Measurements from ENCODE around the gene MLN. TPM values are rescaled to one million over a fixed set of nuclear protein-coding genes. Genes with fewer than 3 reads are reported as not detected.

MLN gene
- total RNA-seq, 1 experiment from 2014 or later, result not detected

DNA sequence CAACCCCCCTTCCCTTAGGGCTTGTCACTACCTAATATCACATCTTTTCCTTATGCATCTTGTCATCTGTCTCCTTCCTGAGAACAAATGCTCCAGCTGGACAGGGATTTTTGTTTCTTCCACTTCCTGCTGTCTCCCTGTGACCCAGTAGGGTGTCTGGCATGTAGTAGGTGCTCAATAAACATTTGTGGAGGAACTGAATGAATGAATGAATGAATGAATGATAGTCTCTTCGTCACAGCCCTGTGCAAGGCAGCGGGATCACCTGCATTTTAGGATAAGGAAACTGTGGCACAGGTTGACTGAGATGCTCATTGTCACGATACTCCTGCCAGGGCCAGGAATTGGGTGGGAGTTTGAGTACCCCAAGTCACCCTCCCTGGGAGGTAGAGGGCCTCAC, 29.0 kb downstream of the MLN start (continued):
- TF ChIP-seq, protein P1, sequence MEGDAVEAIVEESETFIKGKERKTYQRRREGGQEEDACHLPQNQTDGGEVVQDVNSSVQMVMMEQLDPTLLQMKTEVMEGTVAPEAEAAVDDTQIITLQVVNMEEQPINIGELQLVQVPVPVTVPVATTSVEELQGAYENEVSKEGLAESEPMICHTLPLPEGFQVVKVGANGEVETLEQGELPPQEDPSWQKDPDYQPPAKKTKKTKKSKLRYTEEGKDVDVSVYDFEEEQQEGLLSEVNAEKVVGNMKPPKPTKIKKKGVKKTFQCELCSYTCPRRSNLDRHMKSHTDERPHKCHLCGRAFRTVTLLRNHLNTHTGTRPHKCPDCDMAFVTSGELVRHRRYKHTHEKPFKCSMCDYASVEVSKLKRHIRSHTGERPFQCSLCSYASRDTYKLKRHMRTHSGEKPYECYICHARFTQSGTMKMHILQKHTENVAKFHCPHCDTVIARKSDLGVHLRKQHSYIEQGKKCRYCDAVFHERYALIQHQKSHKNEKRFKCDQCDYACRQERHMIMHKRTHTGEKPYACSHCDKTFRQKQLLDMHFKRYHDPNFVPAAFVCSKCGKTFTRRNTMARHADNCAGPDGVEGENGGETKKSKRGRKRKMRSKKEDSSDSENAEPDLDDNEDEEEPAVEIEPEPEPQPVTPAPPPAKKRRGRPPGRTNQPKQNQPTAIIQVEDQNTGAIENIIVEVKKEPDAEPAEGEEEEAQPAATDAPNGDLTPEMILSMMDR (IDR thresholded peaks at IDR 0.05 in 2 of 3, conservative IDR thresholded peaks at IDR 0.05 in 1 of 3; ENCODE audit: borderline replicate concordance in 1 of 3, insufficient read depth in 1 of 3, low read depth in 2 of 3, low read length in 2 of 3), result no peak
- no peak for TF ChIP-seq SIN3A (IDR thresholded peaks at IDR 0.05; ENCODE audit: low read depth)
- TF ChIP-seq, protein P2, sequence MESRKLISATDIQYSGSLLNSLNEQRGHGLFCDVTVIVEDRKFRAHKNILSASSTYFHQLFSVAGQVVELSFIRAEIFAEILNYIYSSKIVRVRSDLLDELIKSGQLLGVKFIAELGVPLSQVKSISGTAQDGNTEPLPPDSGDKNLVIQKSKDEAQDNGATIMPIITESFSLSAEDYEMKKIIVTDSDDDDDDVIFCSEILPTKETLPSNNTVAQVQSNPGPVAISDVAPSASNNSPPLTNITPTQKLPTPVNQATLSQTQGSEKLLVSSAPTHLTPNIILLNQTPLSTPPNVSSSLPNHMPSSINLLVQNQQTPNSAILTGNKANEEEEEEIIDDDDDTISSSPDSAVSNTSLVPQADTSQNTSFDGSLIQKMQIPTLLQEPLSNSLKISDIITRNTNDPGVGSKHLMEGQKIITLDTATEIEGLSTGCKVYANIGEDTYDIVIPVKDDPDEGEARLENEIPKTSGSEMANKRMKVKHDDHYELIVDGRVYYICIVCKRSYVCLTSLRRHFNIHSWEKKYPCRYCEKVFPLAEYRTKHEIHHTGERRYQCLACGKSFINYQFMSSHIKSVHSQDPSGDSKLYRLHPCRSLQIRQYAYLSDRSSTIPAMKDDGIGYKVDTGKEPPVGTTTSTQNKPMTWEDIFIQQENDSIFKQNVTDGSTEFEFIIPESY (IDR thresholded peaks at IDR 0.05; ENCODE audit: extremely low read depth, insufficient replicate concordance, low read length), result no peak

DNA sequence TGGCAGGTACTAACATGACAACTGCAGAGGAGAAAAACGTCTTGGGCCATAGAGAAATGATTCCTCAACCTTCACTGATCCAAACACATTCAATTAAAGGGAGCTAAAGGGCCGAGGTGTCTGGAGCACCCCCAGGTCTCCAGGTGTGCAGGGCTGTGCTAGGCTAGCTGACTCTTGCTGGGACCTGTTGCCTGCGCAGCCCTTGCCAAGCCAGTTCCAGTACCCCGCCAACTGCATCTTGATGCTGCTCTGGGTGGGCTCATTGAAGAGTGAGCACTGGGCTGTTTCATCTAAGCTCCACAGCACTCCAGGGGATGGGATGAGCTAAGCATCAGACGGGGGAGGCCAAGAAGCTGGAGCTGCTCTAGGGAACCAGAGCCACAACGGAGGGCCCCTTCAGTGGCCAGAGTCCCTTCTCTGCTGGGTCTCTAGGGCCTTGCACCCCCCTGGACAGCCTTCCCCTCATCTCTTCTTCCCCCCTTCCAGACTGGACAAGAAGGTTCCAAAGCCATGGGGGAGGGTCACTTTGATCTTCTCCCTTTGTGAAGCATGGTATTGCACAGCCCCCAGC, 30.8 kb downstream of the MLN start:
- H4K20me1 ChIP-seq (ENCODE audit: insufficient read depth), result no peaks in the 10 kb centered on the region
- ChIA-PET RAD21 (ENCODE audit: low non-redundant PET in 1 of 2, low total read pairs in 2 of 2, uncharacterized antibody in 2 of 2, unreplicated experiment in 2 of 2) (no interaction called here), POLR2A (no interaction called here), CTCF (interaction anchor here (0.7 to 2.4 kb wide), 4 partner anchors 58 to 381 kb away, joined by 3 to 10 read pairs (median 6); no protein-coding TSS in a partner anchor)
- H3K27ac ChIP-seq (ENCODE audit: low read depth, low read length), result no peak overlapping the region
- no peaks in the 10 kb centered on the region for H3K9me2 ChIP-seq (ENCODE audit: insufficient read depth)
- H3K9ac ChIP-seq (ENCODE audit: low read length), result no peak overlapping the region
- intact Hi-C loops (cut with micrococcal nuclease), result no loop called here
- no peaks in the 10 kb centered on the region for H3K79me2 ChIP-seq (ENCODE audit: insufficient read depth, low read length)
- H3K9me3 ChIP-seq (ENCODE audit: control insufficient read depth in 1 of 2, insufficient read depth in 1 of 2, low read depth in 1 of 2, low read length in 2 of 2), result no peaks in the 10 kb centered on the region
- peaks cover 12 to 27% of the 10 kb centered on the region in 2 experiments for H3K4me1 ChIP-seq (ENCODE audit: control insufficient read depth in 1 of 2, insufficient read depth in 2 of 2, low read length in 2 of 2)
- H2AFZ ChIP-seq (ENCODE audit: low read depth, low read length, poor library complexity, severe bottlenecking), result no peak overlapping the region
- ATAC-seq, result no peak
- no peaks in the 10 kb centered on the region for H3K27me3 ChIP-seq (ENCODE audit: insufficient read depth, low read length)
- DNase-seq (ENCODE audit: low read depth, low spot score), result no peak
- H3K4me2 ChIP-seq (ENCODE audit: low read length), result no peak overlapping the region
- H3K4me3 ChIP-seq (replicated peaks in 1 of 2; ENCODE audit: low read depth in 1 of 2, low read length in 2 of 2), result no peak overlapping the region
- H3K36me3 ChIP-seq (ENCODE audit: control insufficient read depth in 1 of 2, insufficient read depth in 2 of 2, low read length in 2 of 2), result peaks cover 18 to 25% of the 10 kb centered on the region in 2 experiments; a peak in 3 of 4 replicates
- BruUV-seq (replicated peaks), result no TSS peak
- no peak for TF ChIP-seq EZH2 (IDR thresholded peaks at IDR 0.05)
- TF ChIP-seq, protein P2 (IDR thresholded peaks at IDR 0.05; ENCODE audit: extremely low read depth, insufficient replicate concordance, low read length), result no peak
- no peak for TF ChIP-seq RAD21 (IDR thresholded peaks at IDR 0.05; ENCODE audit: low read depth)
- no peak for TF ChIP-seq SP1 (IDR thresholded peaks at IDR 0.05; ENCODE audit: low read depth)
- TF ChIP-seq POLR2AphosphoS5 (IDR thresholded peaks at IDR 0.05; ENCODE audit: low read depth, low read length), result no peak
- no peak for TF ChIP-seq CEBPB (IDR thresholded peaks at IDR 0.05; ENCODE audit: low read depth)
- TF ChIP-seq FOSL1 (IDR thresholded peaks at IDR 0.05; ENCODE audit: low read depth), result no peak
- TF ChIP-seq, protein P3, sequence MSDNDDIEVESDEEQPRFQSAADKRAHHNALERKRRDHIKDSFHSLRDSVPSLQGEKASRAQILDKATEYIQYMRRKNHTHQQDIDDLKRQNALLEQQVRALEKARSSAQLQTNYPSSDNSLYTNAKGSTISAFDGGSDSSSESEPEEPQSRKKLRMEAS (IDR thresholded peaks at IDR 0.05), result no peak
- no peak for TF ChIP-seq ZNF274 (IDR thresholded peaks at IDR 0.05; ENCODE audit: low read depth, low read length)
- no peak for TF ChIP-seq ZFX (IDR thresholded peaks at IDR 0.05)
- no peak for TF ChIP-seq EZH2phosphoT487 (IDR thresholded peaks at IDR 0.05; ENCODE audit: borderline replicate concordance)
- TF ChIP-seq, protein P4, sequence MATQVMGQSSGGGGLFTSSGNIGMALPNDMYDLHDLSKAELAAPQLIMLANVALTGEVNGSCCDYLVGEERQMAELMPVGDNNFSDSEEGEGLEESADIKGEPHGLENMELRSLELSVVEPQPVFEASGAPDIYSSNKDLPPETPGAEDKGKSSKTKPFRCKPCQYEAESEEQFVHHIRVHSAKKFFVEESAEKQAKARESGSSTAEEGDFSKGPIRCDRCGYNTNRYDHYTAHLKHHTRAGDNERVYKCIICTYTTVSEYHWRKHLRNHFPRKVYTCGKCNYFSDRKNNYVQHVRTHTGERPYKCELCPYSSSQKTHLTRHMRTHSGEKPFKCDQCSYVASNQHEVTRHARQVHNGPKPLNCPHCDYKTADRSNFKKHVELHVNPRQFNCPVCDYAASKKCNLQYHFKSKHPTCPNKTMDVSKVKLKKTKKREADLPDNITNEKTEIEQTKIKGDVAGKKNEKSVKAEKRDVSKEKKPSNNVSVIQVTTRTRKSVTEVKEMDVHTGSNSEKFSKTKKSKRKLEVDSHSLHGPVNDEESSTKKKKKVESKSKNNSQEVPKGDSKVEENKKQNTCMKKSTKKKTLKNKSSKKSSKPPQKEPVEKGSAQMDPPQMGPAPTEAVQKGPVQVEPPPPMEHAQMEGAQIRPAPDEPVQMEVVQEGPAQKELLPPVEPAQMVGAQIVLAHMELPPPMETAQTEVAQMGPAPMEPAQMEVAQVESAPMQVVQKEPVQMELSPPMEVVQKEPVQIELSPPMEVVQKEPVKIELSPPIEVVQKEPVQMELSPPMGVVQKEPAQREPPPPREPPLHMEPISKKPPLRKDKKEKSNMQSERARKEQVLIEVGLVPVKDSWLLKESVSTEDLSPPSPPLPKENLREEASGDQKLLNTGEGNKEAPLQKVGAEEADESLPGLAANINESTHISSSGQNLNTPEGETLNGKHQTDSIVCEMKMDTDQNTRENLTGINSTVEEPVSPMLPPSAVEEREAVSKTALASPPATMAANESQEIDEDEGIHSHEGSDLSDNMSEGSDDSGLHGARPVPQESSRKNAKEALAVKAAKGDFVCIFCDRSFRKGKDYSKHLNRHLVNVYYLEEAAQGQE (IDR thresholded peaks at IDR 0.05; ENCODE audit: low read depth), result no peak
- TF ChIP-seq SRF (IDR thresholded peaks at IDR 0.05; ENCODE audit: low read depth), result no peak
